ENCODE measurements around the gene TRAK2.

DNA sequence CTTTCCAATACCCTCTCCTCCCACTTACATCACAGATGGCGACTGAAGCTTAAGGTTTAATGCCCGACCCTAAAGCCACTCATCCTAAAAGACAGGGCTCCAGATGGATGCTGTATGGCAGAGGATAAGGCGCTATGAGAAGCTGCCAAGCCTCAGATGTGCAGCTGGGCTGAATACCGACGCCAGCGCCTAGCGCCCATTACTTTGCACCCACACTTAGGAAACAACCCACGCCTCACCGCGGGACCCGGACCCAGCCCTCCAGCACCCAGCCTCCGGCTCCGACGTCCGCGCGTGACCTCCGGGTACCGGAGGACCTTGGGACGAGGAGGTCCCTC is 335 bp downstream of the TRAK2 start:
- TF ChIP-seq POLR2AphosphoS5 (IDR thresholded peaks at IDR 0.05) (no peak), POLR2A (IDR thresholded peaks at IDR 0.05) (no peak)
- TF ChIP-seq, protein P1, sequence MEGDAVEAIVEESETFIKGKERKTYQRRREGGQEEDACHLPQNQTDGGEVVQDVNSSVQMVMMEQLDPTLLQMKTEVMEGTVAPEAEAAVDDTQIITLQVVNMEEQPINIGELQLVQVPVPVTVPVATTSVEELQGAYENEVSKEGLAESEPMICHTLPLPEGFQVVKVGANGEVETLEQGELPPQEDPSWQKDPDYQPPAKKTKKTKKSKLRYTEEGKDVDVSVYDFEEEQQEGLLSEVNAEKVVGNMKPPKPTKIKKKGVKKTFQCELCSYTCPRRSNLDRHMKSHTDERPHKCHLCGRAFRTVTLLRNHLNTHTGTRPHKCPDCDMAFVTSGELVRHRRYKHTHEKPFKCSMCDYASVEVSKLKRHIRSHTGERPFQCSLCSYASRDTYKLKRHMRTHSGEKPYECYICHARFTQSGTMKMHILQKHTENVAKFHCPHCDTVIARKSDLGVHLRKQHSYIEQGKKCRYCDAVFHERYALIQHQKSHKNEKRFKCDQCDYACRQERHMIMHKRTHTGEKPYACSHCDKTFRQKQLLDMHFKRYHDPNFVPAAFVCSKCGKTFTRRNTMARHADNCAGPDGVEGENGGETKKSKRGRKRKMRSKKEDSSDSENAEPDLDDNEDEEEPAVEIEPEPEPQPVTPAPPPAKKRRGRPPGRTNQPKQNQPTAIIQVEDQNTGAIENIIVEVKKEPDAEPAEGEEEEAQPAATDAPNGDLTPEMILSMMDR (IDR thresholded peaks at IDR 0.05): no peak
